Measurements from ENCODE around the gene GAL3ST2.

- peak; percentile 29 for TF ChIP-seq POLR2A (IDR thresholded peaks at IDR 0.05)
- TF ChIP-seq, protein P1, sequence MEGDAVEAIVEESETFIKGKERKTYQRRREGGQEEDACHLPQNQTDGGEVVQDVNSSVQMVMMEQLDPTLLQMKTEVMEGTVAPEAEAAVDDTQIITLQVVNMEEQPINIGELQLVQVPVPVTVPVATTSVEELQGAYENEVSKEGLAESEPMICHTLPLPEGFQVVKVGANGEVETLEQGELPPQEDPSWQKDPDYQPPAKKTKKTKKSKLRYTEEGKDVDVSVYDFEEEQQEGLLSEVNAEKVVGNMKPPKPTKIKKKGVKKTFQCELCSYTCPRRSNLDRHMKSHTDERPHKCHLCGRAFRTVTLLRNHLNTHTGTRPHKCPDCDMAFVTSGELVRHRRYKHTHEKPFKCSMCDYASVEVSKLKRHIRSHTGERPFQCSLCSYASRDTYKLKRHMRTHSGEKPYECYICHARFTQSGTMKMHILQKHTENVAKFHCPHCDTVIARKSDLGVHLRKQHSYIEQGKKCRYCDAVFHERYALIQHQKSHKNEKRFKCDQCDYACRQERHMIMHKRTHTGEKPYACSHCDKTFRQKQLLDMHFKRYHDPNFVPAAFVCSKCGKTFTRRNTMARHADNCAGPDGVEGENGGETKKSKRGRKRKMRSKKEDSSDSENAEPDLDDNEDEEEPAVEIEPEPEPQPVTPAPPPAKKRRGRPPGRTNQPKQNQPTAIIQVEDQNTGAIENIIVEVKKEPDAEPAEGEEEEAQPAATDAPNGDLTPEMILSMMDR (IDR thresholded peaks at IDR 0.05), result no peak
Observed at GRCh38 chr2:241818229-241818942, 41.8 kb downstream of the GAL3ST2 start.
